Psoas muscle (tissue), 8 donors: ENCODE results near the gene ZNF609. TPM values are rescaled to one million over a fixed set of nuclear protein-coding genes. Genes with fewer than 3 reads are reported as not detected.

Experiments used
- ATAC-seq, 4 donors: fragments of 200-7000 bp; cut with Tn5 transposase; one replicate each; pipeline ENCODE4 v1.9.1; 2020; ENCODE audit warnings: moderate library complexity in 3 of 4, mild to moderate bottlenecking in 2 of 4
- DNase-seq, 2 donors: peaks; one replicate each; pipeline ENCODE4 v3.0.0-alpha.2; 2020
- H3K27ac ChIP-seq: fragments of 200-600 bp; one replicate; pipeline ENCODE4 v1.8.0; 2022
- H3K27me3 ChIP-seq, 3 donors: fragments of 200-600 bp in 1 of 3; one replicate each; pipeline versions ENCODE4 v1.6.1 to v1.8.0; 2013 to 2022; ENCODE audit warnings: low read length in 2 of 3, mild to moderate bottlenecking in 2 of 3, moderate library complexity in 1 of 3; ENCODE audit not compliant: insufficient read depth in 3 of 3
- H3K36me3 ChIP-seq, 2 donors: fragments of 200-600 bp in 1 of 2; one replicate each; pipeline versions ENCODE4 v1.6.1 to v1.8.0; 2013 to 2022; ENCODE audit warnings: low read depth in 1 of 2, mild to moderate bottlenecking in 1 of 2, moderate library complexity in 1 of 2; ENCODE audit not compliant: insufficient read depth in 1 of 2
- H3K4me1 ChIP-seq: fragments of 200-600 bp; one replicate; pipeline ENCODE4 v1.8.0; 2022
- H3K4me3 ChIP-seq: fragments of 200-600 bp; one replicate; pipeline ENCODE4 v1.8.0; 2022; ENCODE audit warnings: mild to moderate bottlenecking
- H3K9me3 ChIP-seq: fragments of 200-600 bp; one replicate; pipeline ENCODE4 v1.8.0; 2022
- WGBS, 3 donors: extraction: QIAGEN DNeasy Blood & Tissue Kit; methylation state at CpG; one replicate each; pipeline versions ENCODE4 v1.1.6 to v1.1.7; 2013; 5-methylcytosine and 5-hydroxymethylcytosine counted together
- intact Hi-C, 2 donors: fragments of 100-400 bp; cut with DNase I; formaldehyde crosslinking; loops; one replicate each; pipeline versions ENCODE4 v1.11.0 to v1.14.2; 2022
- polyA plus RNA-seq, 3 donors: library from polyadenylated mRNA; stranded (reverse); fragments of 200-250 nt; gene quantifications; one replicate each; pipeline ENCODE4 v1.2.3, GENCODE V29; 2013
- total RNA-seq, 4 donors: library from RNA; stranded (reverse); fragmentation: NEBNext Ultra II Directional in 2 of 4; extraction: Animal tissue kit (Norgen Biotek cat#: 25700) in 2 of 4; gene quantifications; one replicate each; pipeline versions ENCODE4 v1.2.1 to v1.2.4, GENCODE V29; 2021 to 2023
- TF ChIP-seq, protein P1 (sequence below): fragments of 200-600 bp; IDR thresholded peaks from one replicate; pipeline ENCODE4 v1.8.0; 2022; ENCODE audit warnings: antibody characterized with exemption
- donor health status: healthy with polysubstance abuse.
- donor health status: DM: no; HTN: no; CAD: no; lungs with moderate emphysema.
- donor health status: Bipolar disorder and iron deficiency.
- donor health status: healthy.
- donor health status: DM: yes; HTN: yes; CAD: no.
- donor health status: DM: no; HTN: no; CAD: no.
- donor health status: DM: no; HTN: no; CAD: no.
- donor health status: DM: yes; HTN: yes; CAD: no.

ZNF609 gene
- total and polyA plus RNA-seq, 7 donors: 3.2 to 15.0 (median 10.2) TPM

DNA sequence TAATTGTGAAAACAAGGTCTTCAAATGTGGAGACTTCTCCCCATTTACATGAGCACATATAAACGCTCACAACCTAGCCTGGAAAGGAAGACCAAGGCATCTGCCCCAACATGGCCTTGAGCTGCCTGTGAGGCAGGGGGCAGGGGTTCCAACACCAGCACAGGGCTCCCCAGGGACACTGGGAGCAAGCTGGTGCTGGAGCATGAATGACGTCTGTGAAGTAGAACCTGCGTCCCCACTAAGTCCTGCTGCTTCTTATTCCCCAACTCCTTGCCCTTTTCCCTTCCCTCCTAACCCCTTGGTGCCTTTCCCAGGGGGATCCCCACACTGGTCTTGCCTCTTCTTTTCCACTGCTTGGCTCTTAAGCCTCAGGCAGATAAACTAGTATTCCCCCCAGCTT is 221.9 kb downstream of the ZNF609 start:
- no peak for ATAC-seq
- Histone ChIP-seq H3K4me3 (no peak overlapping the region), H3K27ac (no peak overlapping the region), H3K27me3 (no peaks in the 10 kb centered on the region), H3K36me3 (peaks cover 5 to 91% of the 10 kb centered on the region in 2 donors), H3K4me1 (no peaks in the 10 kb centered on the region), H3K9me3 (no peaks in the 10 kb centered on the region)
- intact Hi-C loops: loop anchor here (5.0 kb wide), 3 partner anchors 125 to 475 kb away; no protein-coding TSS in a partner anchor
- DNase-seq: no peak
- 71 to 92% (median 73%) methylated on average over 3 of the region's 3 CpGs for WGBS, 3 donors
- TF ChIP-seq, protein P1, sequence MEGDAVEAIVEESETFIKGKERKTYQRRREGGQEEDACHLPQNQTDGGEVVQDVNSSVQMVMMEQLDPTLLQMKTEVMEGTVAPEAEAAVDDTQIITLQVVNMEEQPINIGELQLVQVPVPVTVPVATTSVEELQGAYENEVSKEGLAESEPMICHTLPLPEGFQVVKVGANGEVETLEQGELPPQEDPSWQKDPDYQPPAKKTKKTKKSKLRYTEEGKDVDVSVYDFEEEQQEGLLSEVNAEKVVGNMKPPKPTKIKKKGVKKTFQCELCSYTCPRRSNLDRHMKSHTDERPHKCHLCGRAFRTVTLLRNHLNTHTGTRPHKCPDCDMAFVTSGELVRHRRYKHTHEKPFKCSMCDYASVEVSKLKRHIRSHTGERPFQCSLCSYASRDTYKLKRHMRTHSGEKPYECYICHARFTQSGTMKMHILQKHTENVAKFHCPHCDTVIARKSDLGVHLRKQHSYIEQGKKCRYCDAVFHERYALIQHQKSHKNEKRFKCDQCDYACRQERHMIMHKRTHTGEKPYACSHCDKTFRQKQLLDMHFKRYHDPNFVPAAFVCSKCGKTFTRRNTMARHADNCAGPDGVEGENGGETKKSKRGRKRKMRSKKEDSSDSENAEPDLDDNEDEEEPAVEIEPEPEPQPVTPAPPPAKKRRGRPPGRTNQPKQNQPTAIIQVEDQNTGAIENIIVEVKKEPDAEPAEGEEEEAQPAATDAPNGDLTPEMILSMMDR: no peak

DNA sequence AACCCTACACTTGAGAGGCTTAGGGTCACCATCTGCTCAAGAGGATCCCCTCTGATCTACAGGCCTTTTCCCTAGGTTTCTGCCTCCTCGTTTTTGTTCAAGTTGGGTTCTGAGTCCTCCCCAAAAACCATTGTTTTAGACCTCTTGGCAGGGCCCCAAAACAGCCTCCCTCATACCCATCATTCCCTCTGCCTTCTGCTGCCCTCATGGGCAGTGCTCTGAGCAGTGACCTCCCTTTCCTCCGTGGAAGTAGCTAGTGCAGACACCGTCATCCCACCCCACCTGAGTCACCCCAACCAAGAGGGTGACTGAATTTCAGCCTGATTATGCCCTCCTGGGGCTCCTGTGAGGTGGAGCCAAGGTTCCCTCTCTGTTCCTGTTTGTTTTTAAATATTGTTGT is 223.0 kb downstream of the ZNF609 start:
- H3K36me3 ChIP-seq: peaks cover 5 to 96% of the 10 kb centered on the region in 2 donors
- H3K27ac ChIP-seq: no peak overlapping the region
- no peak for ATAC-seq
- TF ChIP-seq, protein P1: no peak
- no peak overlapping the region for H3K4me3 ChIP-seq
- no peaks in the 10 kb centered on the region for H3K9me3 ChIP-seq
- intact Hi-C loops: loop anchor here (5.0 kb wide), 3 partner anchors 124 to 476 kb away; no protein-coding TSS in a partner anchor
- H3K27me3 ChIP-seq: no peaks in the 10 kb centered on the region
- WGBS, 3 donors: 34 to 53% (median 35%) methylated on average over 3 of the region's 3 CpGs
- DNase-seq: no peak
- peaks cover 8% of the 10 kb centered on the region for H3K4me1 ChIP-seq

DNA sequence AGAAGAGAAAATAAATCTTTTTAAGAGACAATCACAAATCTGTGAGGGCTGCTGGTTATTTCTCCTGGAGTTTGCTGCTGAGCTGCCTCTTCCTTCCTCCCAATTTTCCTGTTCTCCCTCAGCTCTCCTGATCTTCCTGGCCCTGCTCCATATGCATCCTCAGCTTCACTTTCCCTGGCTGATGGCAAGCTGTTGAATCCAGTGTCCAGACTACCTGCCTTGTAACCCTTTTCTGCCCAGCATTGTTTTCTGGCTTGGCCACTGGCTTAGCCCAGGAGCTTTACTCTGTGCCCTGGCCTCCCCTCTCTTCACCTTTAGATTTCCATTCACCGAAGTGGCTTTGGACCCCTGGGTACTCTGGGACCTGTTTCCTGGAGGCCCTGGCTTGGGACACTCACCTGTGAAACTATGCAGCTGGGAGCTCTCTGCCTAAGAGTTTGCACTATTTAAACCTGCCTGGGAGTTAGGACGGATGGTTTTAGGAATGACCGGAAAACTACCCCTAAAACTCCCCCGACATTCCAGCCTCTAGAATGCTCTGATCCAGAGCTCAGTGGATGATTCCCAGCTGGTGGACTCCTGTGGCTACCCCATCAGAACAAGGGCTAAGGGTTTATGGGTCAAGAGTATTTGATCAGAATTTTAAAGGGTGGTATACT is 225.0 kb downstream of the ZNF609 start:
- intact Hi-C loops: loop anchor here in 1 of 2 donors (5.0 kb wide), 1 partner anchor 122 kb away; no protein-coding TSS in a partner anchor
- ATAC-seq (no peak), DNase-seq (no peak)
- H3K27ac ChIP-seq: no peak overlapping the region
- no peak overlapping the region for H3K4me3 ChIP-seq
- WGBS, 3 donors: 64 to 78% (median 75%) methylated on average over 4 of the region's 4 CpGs
- H3K36me3 ChIP-seq: peaks cover 5 to 94% of the 10 kb centered on the region in 2 donors
- H3K4me1 ChIP-seq: peaks cover 15% of the 10 kb centered on the region
- no peaks in the 10 kb centered on the region for H3K9me3 ChIP-seq
- H3K27me3 ChIP-seq: no peaks in the 10 kb centered on the region
- TF ChIP-seq, protein P1: no peak

DNA sequence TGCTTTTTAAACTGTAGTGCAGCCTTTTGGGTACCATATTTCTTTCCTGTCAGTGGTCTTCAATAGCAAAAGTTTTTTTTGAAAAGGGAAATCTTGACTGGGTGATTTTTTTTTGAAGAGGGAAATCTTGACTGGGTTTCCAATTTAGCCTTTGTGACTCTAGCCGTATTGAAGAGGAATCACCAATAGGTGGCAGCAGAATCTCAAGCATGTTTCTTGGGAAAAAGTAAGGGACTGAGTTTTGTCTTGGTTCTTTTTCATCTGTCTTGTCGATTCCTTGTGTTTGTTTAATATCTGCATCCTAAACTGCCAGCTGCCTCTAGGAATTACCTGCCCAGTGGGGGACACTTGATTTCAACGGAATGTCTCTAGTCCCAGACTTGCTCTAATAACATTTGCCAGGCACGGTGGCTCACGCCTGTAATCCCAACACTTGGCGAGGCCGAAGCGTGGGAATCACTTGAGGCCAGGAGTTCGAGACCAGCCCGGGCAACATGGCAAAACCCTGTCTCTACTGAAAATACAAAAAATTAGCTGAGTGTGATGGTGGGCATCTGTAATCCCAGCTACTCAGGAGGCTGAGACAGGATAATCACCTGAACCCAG is 225.9 kb downstream of the ZNF609 start:
- 46 to 59% (median 49%) methylated on average over 10 of the region's 10 CpGs for WGBS, 3 donors
- Histone ChIP-seq H3K36me3 (peaks cover 5 to 94% of the 10 kb centered on the region in 2 donors), H3K9me3 (no peaks in the 10 kb centered on the region), H3K27me3 (no peaks in the 10 kb centered on the region), H3K27ac (no peak overlapping the region), H3K4me1 (peaks cover 24% of the 10 kb centered on the region), H3K4me3 (no peak overlapping the region)
- TF ChIP-seq, protein P1: peak; percentile 78
- intact Hi-C loops: loop anchor here (1.0 to 5.0 kb wide), 3 partner anchors 41 to 121 kb away; no protein-coding TSS in a partner anchor
- DNase-seq (no peak), ATAC-seq (peak in 2 of 4 donors; percentile 46 to 52)
